Activated B cell treated with CpG ODN at 0.5 μM for 24 hours (primary cell): Measurements from ENCODE around the gene AOPEP. TPM values are rescaled to one million over a fixed set of nuclear protein-coding genes. Genes with fewer than 3 reads are reported as not detected.

Source experiments
- ATAC-seq: fragments of 200-7000 bp; cut with Tn5 transposase; one replicate; pipeline ENCODE4 v1.10.0; 2021; ENCODE audit warnings: low read depth, mild to moderate bottlenecking, moderate library complexity
- CTCF ChIA-PET: fragments of 350-600 bp; sonication (Branson Sonifier 250); formaldehyde crosslinking; loops from one replicate; lab custom pipeline; 2021; ENCODE audit warnings: antibody characterized with exemption; lab: Charles Lee
- POLR2A ChIA-PET: fragments of 350-600 bp; sonication (Branson Sonifier 250); formaldehyde crosslinking; loops from one replicate; lab custom pipeline; 2021; ENCODE audit warnings: antibody characterized with exemption; lab: Charles Lee
- DNase-seq: peaks from one replicate; pipeline ENCODE4 v3.0.0; 2022
- H3K27ac Mint-ChIP-seq: one replicate; pipeline ENCODE4 v1.8.0; 2020; ENCODE audit warnings: mixed read lengths
- H3K27me3 Mint-ChIP-seq: one replicate; pipeline ENCODE4 v1.8.0; 2021; ENCODE audit warnings: mixed read lengths
- H3K36me3 Mint-ChIP-seq: one replicate; pipeline ENCODE4 v1.8.0; 2021; ENCODE audit warnings: low read depth, mixed read lengths
- H3K4me1 Mint-ChIP-seq: one replicate; pipeline ENCODE4 v1.8.0; 2021; ENCODE audit warnings: mixed read lengths
- H3K4me3 Mint-ChIP-seq: one replicate; pipeline ENCODE4 v1.8.0; 2020; ENCODE audit warnings: mild to moderate bottlenecking, mixed read lengths
- H3K9me3 Mint-ChIP-seq: one replicate; pipeline ENCODE4 v1.8.0; 2020; ENCODE audit warnings: mixed read lengths
- intact Hi-C: fragments of 100-400 bp; cut with micrococcal nuclease; formaldehyde crosslinking; loops from one replicate; pipeline ENCODE4 v1.15.1; 2024
- total RNA-seq: library from RNA; stranded (reverse); gene quantifications from 2 replicates; pipeline ENCODE4 v1.2.3, GENCODE V29; 2022
- TF ChIP-seq, protein P1 (sequence below): fragments of 200-600 bp; IDR thresholded peaks from one replicate; pipeline ENCODE4 v1.8.0; 2022; ENCODE audit warnings: antibody characterized with exemption, mild to moderate bottlenecking

AOPEP gene
- total RNA-seq, 1 donor from 2014 or later = 20.4 TPM

GRCh38 chr9:95100071-95100627 lies 373.6 kb downstream of the AOPEP start:
- peaks cover 10% of the 10 kb centered on the region for H3K36me3 Mint-ChIP-seq
- no peak for DNase-seq
- intact Hi-C loops = no loop called here
- ATAC-seq = no peak
- H3K9me3 Mint-ChIP-seq = no peaks in the 10 kb centered on the region
- no peak overlapping the region for H3K4me3 Mint-ChIP-seq
- no peak overlapping the region for H3K27ac Mint-ChIP-seq
- H3K4me1 Mint-ChIP-seq = no peaks in the 10 kb centered on the region
- ChIA-PET POLR2A (no interaction called here), CTCF (no interaction called here)
- H3K27me3 Mint-ChIP-seq = no peaks in the 10 kb centered on the region
- TF ChIP-seq, protein P1, sequence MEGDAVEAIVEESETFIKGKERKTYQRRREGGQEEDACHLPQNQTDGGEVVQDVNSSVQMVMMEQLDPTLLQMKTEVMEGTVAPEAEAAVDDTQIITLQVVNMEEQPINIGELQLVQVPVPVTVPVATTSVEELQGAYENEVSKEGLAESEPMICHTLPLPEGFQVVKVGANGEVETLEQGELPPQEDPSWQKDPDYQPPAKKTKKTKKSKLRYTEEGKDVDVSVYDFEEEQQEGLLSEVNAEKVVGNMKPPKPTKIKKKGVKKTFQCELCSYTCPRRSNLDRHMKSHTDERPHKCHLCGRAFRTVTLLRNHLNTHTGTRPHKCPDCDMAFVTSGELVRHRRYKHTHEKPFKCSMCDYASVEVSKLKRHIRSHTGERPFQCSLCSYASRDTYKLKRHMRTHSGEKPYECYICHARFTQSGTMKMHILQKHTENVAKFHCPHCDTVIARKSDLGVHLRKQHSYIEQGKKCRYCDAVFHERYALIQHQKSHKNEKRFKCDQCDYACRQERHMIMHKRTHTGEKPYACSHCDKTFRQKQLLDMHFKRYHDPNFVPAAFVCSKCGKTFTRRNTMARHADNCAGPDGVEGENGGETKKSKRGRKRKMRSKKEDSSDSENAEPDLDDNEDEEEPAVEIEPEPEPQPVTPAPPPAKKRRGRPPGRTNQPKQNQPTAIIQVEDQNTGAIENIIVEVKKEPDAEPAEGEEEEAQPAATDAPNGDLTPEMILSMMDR = no peak

GRCh38 chr9:95101326-95101725 lies 374.8 kb downstream of the AOPEP start:
- ATAC-seq (no peak), DNase-seq (no peak)
- ChIA-PET POLR2A (no interaction called here), CTCF (no interaction called here)
- H3K4me3 Mint-ChIP-seq = no peak overlapping the region
- no peaks in the 10 kb centered on the region for H3K27me3 Mint-ChIP-seq
- H3K27ac Mint-ChIP-seq = no peak overlapping the region
- intact Hi-C loops = no loop called here
- peaks cover 15% of the 10 kb centered on the region for H3K36me3 Mint-ChIP-seq
- no peaks in the 10 kb centered on the region for H3K4me1 Mint-ChIP-seq
- TF ChIP-seq, protein P1 = no peak
- H3K9me3 Mint-ChIP-seq = no peaks in the 10 kb centered on the region

DNA sequence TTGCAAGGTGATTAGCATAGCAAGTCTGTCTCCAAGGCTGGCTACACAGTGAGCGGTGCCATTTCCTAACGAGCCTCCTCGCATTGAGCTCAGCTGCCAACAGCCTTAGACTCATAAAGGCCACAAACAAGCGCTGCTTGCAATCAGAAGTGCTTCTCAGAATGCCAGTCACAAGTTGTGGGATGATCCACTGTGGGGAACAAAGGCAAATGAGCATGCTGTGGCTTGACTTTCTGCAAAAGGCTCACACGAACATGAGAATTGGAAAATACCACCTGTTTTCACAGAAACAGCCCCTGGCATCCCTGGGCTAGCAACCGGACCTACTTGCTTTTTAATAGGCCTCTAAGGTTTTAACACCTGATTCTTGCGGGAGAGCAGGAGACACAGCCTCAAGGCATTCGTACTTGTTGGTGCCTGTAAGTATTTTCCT lies 375.5 kb downstream of the AOPEP start:
- TF ChIP-seq, protein P1 = no peak
- Mint-ChIP-seq H3K4me3 (no peak overlapping the region), H3K27ac (no peak overlapping the region), H3K27me3 (no peaks in the 10 kb centered on the region), H3K36me3 (peaks cover 19% of the 10 kb centered on the region), H3K4me1 (no peaks in the 10 kb centered on the region), H3K9me3 (no peaks in the 10 kb centered on the region)
- ATAC-seq = no peak
- DNase-seq = no peak
- POLR2A ChIA-PET = no interaction called here
- CTCF ChIA-PET = no interaction called here
- intact Hi-C loops = no loop called here

- TF ChIP-seq, protein P1 = no peak
- Mint-ChIP-seq H3K9me3 (no peaks in the 10 kb centered on the region), H3K4me1 (no peaks in the 10 kb centered on the region), H3K36me3 (peaks cover 20% of the 10 kb centered on the region), H3K27me3 (no peaks in the 10 kb centered on the region), H3K4me3 (no peak overlapping the region), H3K27ac (no peak overlapping the region)
- no peak for DNase-seq
- intact Hi-C loops = no loop called here
- no peak for ATAC-seq
- ChIA-PET CTCF (no interaction called here), POLR2A (no interaction called here)
Measured at GRCh38 chr9:95102572-95102971, 376.1 kb downstream of the AOPEP start.

DNA sequence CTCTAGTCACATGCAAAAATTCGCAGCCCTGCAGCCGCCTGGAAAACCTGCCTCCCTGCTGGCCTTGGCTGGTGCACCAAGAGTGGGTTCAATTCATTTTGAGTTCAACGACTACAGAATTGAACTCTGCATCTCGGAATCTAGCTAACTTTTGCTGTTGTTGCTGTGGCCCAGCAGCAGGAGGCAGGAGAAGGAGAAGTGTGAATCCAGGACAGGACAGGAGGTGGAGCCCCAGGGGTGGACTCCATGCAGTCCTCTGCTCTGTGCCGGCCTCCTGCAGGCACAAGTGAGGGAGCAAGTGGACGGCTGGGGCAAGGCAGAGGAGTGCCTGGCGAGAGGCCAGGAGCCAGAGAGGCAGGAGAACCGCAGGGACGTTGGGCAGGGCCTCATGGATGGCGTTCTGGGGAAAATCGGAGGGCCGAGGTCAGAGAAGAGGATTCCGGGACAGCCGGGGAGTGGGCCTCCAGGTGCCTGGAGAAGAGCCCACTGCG lies 376.8 kb downstream of the AOPEP start:
- H3K4me1 Mint-ChIP-seq = no peaks in the 10 kb centered on the region
- POLR2A ChIA-PET = no interaction called here

More for the DNA sequence above, 376.8 kb downstream of the AOPEP start:
- Mint-ChIP-seq H3K27me3 (no peaks in the 10 kb centered on the region), H3K27ac (no peak overlapping the region), H3K36me3 (peaks cover 20% of the 10 kb centered on the region), H3K9me3 (no peaks in the 10 kb centered on the region), H3K4me3 (no peak overlapping the region)
- intact Hi-C loops = no loop called here
- DNase-seq = no peak
- no peak for ATAC-seq
- TF ChIP-seq, protein P1 = no peak
- CTCF ChIA-PET = no interaction called here
